HCT116 (cell line): ENCODE results near the gene GGA2. TPM values are rescaled to one million over a fixed set of nuclear protein-coding genes. Genes with fewer than 3 reads are reported as not detected.
A peak's percentile ranks its signal among the peaks of the same experiment; 100 is the strongest.

Source experiments
- ATAC-seq: fragments of 200-7000 bp; cut with Tn5 transposase; 2 replicates; pipeline ENCODE4 v1.9.1; 2020; ENCODE audit warnings: mild to moderate bottlenecking, moderate library complexity
- Bru-seq: library from RNA; stranded (reverse); fragments of 400-500 nt; gene quantifications from one replicate; lab custom pipeline; 2021; lab: Mats Ljungman, UMichigan
- BruChase-seq, 2 experiments: library from RNA; stranded (reverse); fragments of 400-500 nt; gene quantifications; one replicate each; lab custom pipeline; 2021; lab: Mats Ljungman, UMichigan
- BruUV-seq: library from RNA; stranded (reverse); fragments of 400-500 nt; replicated peaks from 2 replicates; lab custom pipeline; 2021; lab: Mats Ljungman, UMichigan
- CTCF ChIA-PET: fragments of 300-600 bp; sonication (Branson Sonifier 250); formaldehyde crosslinking; loops from one replicate; lab custom pipeline; 2021; ENCODE audit warnings: antibody characterized with exemption; lab: Charles Lee
- POLR2A ChIA-PET: fragments of 300-600, 350-600 bp; sonication (Branson Sonifier 250); formaldehyde crosslinking; loops from one replicate; lab custom pipeline; 2021; ENCODE audit warnings: antibody characterized with exemption; lab: Charles Lee
- RAD21 ChIA-PET, 2 experiments: fragments of 300-600 bp; sonication (Branson Sonifier 250); formaldehyde crosslinking; loops; one replicate each; lab custom pipeline; 2023; ENCODE audit warnings: low total read pairs in 2 of 2; ENCODE audit not compliant: uncharacterized antibody in 2 of 2, unreplicated experiment in 2 of 2, low non-redundant PET in 1 of 2; lab: Charles Lee
- DNase-seq: peaks from one replicate; pipeline ENCODE4 v3.0.0-alpha.2; 2010; ENCODE audit warnings: low read depth, low spot score
- H2AFZ ChIP-seq: fragments of 200-600 bp; shearing (Covaris generic), sonication (generic); 2 replicates; pipeline ENCODE4 v1.6.1; 2017; ENCODE audit warnings: low read depth, mixed run types, mixed read lengths, antibody characterized with exemption, low read length; ENCODE audit not compliant: poor library complexity, severe bottlenecking
- H3K27ac ChIP-seq: 2 replicates; pipeline ENCODE4 v1.5.1; 2012; ENCODE audit warnings: low read depth, low read length
- H3K27me3 ChIP-seq: fragments of 200-600 bp; sonication (generic); 2 replicates; pipeline ENCODE4 v1.6.1; 2016; ENCODE audit warnings: mixed run types, low read length, mixed read lengths; ENCODE audit not compliant: insufficient read depth
- H3K36me3 ChIP-seq, 2 experiments: fragments of 200-500 bp in 1 of 2; fragments of 200-600 bp in 1 of 2; sonication (Bioruptor generic) in 1 of 2; sonication (generic) in 1 of 2; 2 replicates each; pipeline versions ENCODE4 v1.5.1 to v1.6.1; 2014 to 2016; ENCODE audit warnings: low read length in 2 of 2, inconsistent platforms in 1 of 2, mixed read lengths in 1 of 2, mixed run types in 1 of 2; ENCODE audit not compliant: insufficient read depth in 2 of 2, control insufficient read depth in 1 of 2
- H3K4me1 ChIP-seq, 2 experiments: fragments of 200-600 bp in 1 of 2; sonication (generic) in 1 of 2; 2 replicates each; pipeline versions ENCODE4 v1.5.1 to v1.6.1; 2012 to 2017; ENCODE audit warnings: low read length in 2 of 2, inconsistent platforms in 1 of 2, mild to moderate bottlenecking in 1 of 2, mixed read lengths in 1 of 2, mixed run types in 1 of 2, moderate library complexity in 1 of 2; ENCODE audit not compliant: insufficient read depth in 2 of 2, control insufficient read depth in 1 of 2
- H3K4me2 ChIP-seq: fragments of 200-600 bp; sonication (generic); 2 replicates; pipeline ENCODE4 v1.6.1; 2017; ENCODE audit warnings: mixed run types, low read length, mixed read lengths
- H3K4me3 ChIP-seq, 2 experiments: fragments of 200-600 bp in 1 of 2; sonication (generic) in 1 of 2; replicated peaks in 1 of 2; 2 replicates each; pipeline ENCODE4 v1.5.1; 2011 to 2016; ENCODE audit warnings: low read length in 2 of 2, control low read depth in 1 of 2, low read depth in 1 of 2, mild to moderate bottlenecking in 1 of 2, mixed read lengths in 1 of 2, mixed run types in 1 of 2
- H3K79me2 ChIP-seq: fragments of 200-600 bp; sonication (generic); 2 replicates; pipeline ENCODE4 v1.6.1; 2017; ENCODE audit warnings: mild to moderate bottlenecking, mixed run types, low read length, moderate library complexity, mixed read lengths; ENCODE audit not compliant: insufficient read depth
- H3K9ac ChIP-seq: fragments of 200-600 bp; sonication (generic); 2 replicates; pipeline ENCODE4 v1.6.1; 2016; ENCODE audit warnings: low read length, mixed read lengths
- H3K9me2 ChIP-seq: fragments of 200-600 bp; sonication (generic), shearing (Covaris generic); 2 replicates; pipeline ENCODE4 v1.6.1; 2017; ENCODE audit warnings: mixed run types, mild to moderate bottlenecking, moderate library complexity; ENCODE audit not compliant: insufficient read depth
- H3K9me3 ChIP-seq, 2 experiments: fragments of 200-500 bp in 1 of 2; fragments of 200-600 bp in 1 of 2; sonication (Bioruptor generic) in 1 of 2; sonication (generic) in 1 of 2; 2 replicates each; pipeline ENCODE4 v1.6.1; 2014 to 2017; ENCODE audit warnings: low read length in 2 of 2, mixed read lengths in 2 of 2, inconsistent platforms in 1 of 2, low read depth in 1 of 2, mild to moderate bottlenecking in 1 of 2, mixed run types in 1 of 2, moderate library complexity in 1 of 2; ENCODE audit not compliant: control insufficient read depth in 1 of 2, insufficient read depth in 1 of 2
- H4K20me1 ChIP-seq: fragments of 200-600 bp; sonication (generic), shearing (Covaris generic); 2 replicates; pipeline ENCODE4 v1.6.1; 2017; ENCODE audit warnings: mixed run types, mild to moderate bottlenecking, moderate library complexity; ENCODE audit not compliant: insufficient read depth
- CBX3 ChIP-seq: IDR thresholded peaks from 2 replicates; pipeline ENCODE4 v1.6.1; 2012; ENCODE audit warnings: low read depth
- EGR1 ChIP-seq: IDR thresholded peaks from 2 replicates; pipeline ENCODE4 v1.6.1; 2012; ENCODE audit warnings: low read depth
- MAX ChIP-seq: IDR thresholded peaks from 2 replicates; pipeline ENCODE4 v1.6.1; 2012
- POLR2AphosphoS5 ChIP-seq: IDR thresholded peaks from 2 replicates; pipeline ENCODE4 v1.6.1; 2011; ENCODE audit warnings: mild to moderate bottlenecking, low read depth, low read length, moderate library complexity
- SP1 ChIP-seq: IDR thresholded peaks from 2 replicates; pipeline ENCODE4 v1.6.1; 2012; ENCODE audit warnings: low read depth
- TCF7L2 ChIP-seq: IDR thresholded peaks from 2 replicates; pipeline ENCODE4 v1.7.0; 2011; ENCODE audit warnings: borderline replicate concordance, inconsistent platforms; ENCODE audit not compliant: insufficient read depth, insufficient read length; ENCODE audit errors: extremely low read depth
- YY1 ChIP-seq: IDR thresholded peaks from 2 replicates; pipeline ENCODE4 v1.6.1; 2011; ENCODE audit warnings: low read length, low read depth, moderate library complexity, mild to moderate bottlenecking; ENCODE audit not compliant: insufficient replicate concordance; ENCODE audit errors: extremely low read depth
- ZBTB33 ChIP-seq: IDR thresholded peaks from 2 replicates; pipeline ENCODE4 v1.6.1; 2011; ENCODE audit warnings: mild to moderate bottlenecking, low read length, moderate library complexity; ENCODE audit not compliant: insufficient replicate concordance; ENCODE audit errors: extremely low read depth
- ZFX ChIP-seq: fragments of 450-650 bp; IDR thresholded peaks from 2 replicates; pipeline ENCODE4 v1.6.1; 2017
- intact Hi-C: fragments of 100-400 bp; cut with micrococcal nuclease; formaldehyde crosslinking; loops from 2 replicates; pipeline ENCODE4 v1.10.0; 2022
- long read RNA-seq: library from polyadenylated mRNA; unstranded; transcript quantifications from one replicate; pipeline ENCODE4 v2.0.0, GENCODE V29; 2021; ENCODE audit not compliant: unreplicated experiment
- polyA plus RNA-seq: library from polyadenylated mRNA; unstranded; fragments of >200 nt; gene quantifications from 2 replicates; pipeline ENCODE4 v1.2.1, GENCODE V29; 2012; ENCODE audit warnings: missing spikeins
- total RNA-seq: library from RNA; stranded (reverse); gene quantifications from one replicate; pipeline ENCODE4 v1.2.1, GENCODE V29; 2021; ENCODE audit not compliant: unreplicated experiment

GGA2 gene
- total RNA-seq (68.3 TPM), Bru-seq, nascent RNA (percentile 83 among the genes with signal in this experiment), BruChase-seq, experiment 1, labeled RNA remaining after a 6-hour chase (percentile 85 among the genes with signal in this experiment), BruChase-seq, experiment 2, labeled RNA remaining after a 2-hour chase (percentile 89 among the genes with signal in this experiment)
- polyA plus RNA-seq: 25.3 and 32.9 TPM in 2 replicates
- long read RNA-seq, full-length matches to known transcripts: 63 of 114 reads
- long read RNA-seq, partial matches to known transcripts: 18 of 114 reads
- long read RNA-seq, other reads (novel, unspliced or antisense): 33 of 114 reads

- peak within 1 kb of the TSS; percentile 45 for H2AFZ ChIP-seq
These were observed at the start of gene GGA2 for GRCh38 chr16:23510164-23510914. TSS of gene GGA2 (minus strand) at chr16:23510494. CDS start at chr16:23510411, 83 bp downstream.

More at GRCh38 chr16:23510164-23510914, at the start of gene GGA2:
- H3K9ac ChIP-seq: peak within 1 kb of the TSS; percentile 80
- H3K27ac ChIP-seq: peak within 1 kb of the TSS; percentile 76; the same call in 1 of the 2 replicates
- POLR2A ChIA-PET: no interaction called here
- RAD21 ChIA-PET: interaction anchor here (0.7 kb wide), 2 partner anchors 515 to 999 kb away, joined by 3 read pairs; no protein-coding TSS in a partner anchor
- H3K4me3 ChIP-seq: peak within 1 kb of the TSS; percentile 64 to 78
- no peaks in the 10 kb centered on the region for H3K27me3 ChIP-seq
- CTCF ChIA-PET: no interaction called here
- DNase-seq (peak; percentile 47), ATAC-seq (peak; percentile 90)
- no peaks in the 10 kb centered on the region for H3K9me2 ChIP-seq
- H3K9me3 ChIP-seq: no peaks in the 10 kb centered on the region
- H3K36me3 ChIP-seq: no peaks in the 10 kb centered on the region; a peak in 1 of 4 replicates
- H3K4me1 ChIP-seq: peaks cover 7 to 38% of the 10 kb centered on the region in 2 experiments; a peak in 3 of 4 replicates
- no TSS peak for BruUV-seq
- H4K20me1 ChIP-seq: peaks cover 13% of the 10 kb centered on the region; the same call in 1 of the 2 replicates
- TF ChIP-seq SP1 (peak; percentile 64), ZFX (peak; percentile 94), ZBTB33 (no peak), POLR2AphosphoS5 (peak; percentile 89), EGR1 (no peak), CBX3 (no peak), YY1 (peak; percentile 54), MAX (peak; percentile 77), TCF7L2 (no peak)
- H3K79me2 ChIP-seq: peaks cover 45% of the 10 kb centered on the region
- peak within 1 kb of the TSS; percentile 78 for H3K4me2 ChIP-seq
- intact Hi-C loops: no loop called here
